NCI-H748 (cell line): ENCODE data around the gene P4HA3.
"Not testable (repeated sequence)": the region's sequence is repeated elsewhere in the genome, so short reads cannot be mapped to it uniquely, and the experiment has no call there.

Source experiments
- DNase-seq: peaks from one replicate; lab custom pipeline; 2025; ENCODE audit not compliant: unreplicated experiment; lab: John Stamatoyannopoulos, UW

The P4HA3 gene

DNA sequence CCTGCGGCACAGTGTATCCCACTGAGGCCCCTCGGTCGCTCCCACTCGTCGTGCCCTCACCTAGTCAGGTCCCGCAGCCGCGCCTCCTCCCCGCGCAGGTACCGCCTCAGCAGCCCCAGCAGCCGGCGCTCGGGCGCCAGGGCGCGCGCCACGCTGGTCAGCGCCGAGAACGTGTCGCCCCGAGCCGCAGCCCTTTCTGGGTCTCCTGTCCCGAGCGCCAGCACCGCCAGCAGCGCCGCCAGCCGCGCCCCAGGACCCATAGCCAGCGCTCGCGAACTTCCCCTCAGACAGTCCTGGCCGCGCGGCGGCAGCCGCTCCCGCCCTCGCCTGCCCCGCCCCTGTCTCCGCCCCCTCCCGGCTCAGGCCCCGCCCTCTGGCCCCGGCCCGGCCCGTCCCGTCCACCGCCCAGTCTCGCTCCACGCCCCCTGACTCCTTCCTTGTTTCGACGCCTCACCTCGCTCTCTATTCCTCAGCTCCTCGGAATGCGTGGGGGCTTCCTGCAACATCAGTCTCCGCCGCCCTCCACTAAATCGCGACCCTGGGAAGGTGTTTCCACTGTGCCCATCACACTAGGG is at the start of gene P4HA3:
P4HA3 (minus strand) TSS at position 289 of the 575 bp plus-strand sequence; CDS start at position 260, 29 bp downstream.
- DNase-seq, result peak; percentile 65

DNA sequence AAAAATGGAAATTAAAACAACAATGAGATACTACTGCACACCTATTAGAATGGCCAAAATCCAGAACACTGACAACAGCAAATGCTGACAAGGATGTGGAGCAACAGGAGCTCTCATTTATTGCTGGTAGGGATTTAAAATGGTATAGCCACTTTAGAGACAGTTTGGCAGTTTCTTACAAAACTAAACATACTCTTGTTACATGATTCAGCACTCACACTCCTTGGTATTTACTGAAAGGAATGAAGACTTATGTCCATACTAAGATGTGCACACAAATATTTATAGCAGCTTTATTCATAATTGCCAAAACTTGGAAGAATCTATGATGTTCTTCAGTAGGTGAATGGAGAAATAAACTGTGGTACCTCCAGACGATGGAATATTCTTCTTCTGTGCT is 46.0 kb upstream of the P4HA3 start:
- DNase-seq, result no peak

DNA sequence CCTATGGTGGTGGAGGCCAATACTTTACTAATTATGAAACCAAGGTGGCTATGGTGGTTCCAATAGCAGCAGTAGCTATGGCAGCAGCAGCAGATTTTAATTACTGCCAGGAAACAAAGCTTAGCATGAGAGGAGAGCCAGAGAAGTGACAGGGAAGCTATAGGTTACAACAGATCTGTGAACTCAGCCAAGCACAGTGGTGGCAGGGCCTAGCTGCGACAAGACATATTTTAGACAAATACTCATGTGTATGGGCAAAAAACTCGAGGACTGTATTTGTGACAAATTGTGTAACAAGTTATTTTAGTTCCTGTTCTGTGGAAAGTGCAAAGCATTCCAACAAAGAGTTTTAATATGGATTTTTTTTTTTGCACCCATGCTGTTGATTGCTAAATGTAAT is 44.2 kb upstream of the P4HA3 start:
- no peak for DNase-seq

DNA sequence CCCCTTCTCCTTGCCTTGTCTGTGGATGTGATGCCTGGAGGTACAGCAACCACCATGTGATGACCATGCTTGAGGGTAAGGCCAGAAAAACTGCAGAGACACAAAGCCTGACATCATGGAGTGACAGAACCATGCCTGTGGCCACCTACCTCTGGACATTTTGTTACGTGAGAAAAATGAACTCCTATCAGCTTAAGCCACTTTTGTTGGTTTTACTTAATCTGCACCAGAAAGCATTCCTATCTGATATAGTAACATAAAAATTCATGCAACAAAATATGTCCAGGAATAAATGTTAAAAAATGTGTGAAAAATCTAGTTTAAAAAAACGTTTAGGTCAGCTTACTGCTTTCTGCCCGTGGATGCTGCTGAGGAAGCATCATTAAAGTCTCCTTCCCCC is 42.6 kb upstream of the P4HA3 start:
- DNase-seq, result no peak

DNA sequence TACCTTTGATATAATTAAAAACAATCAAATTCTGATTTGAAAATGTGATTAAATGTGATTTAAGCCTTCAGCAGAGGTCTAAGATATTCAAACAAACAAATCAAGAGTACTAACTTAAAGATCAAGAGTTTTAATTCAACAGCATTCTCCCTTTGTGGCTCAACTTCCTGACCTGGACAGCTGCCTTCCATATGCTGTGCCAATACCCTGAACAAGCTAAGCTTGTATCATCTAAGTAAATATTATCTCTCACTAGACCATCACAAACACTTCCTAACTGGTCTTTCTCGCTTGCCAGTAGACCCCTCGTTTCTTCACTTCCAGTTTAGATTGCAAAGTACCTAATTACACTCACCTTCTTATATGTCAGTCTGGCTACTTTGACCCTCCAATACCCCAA is 35.9 kb upstream of the P4HA3 start:
- no peak for DNase-seq

DNA sequence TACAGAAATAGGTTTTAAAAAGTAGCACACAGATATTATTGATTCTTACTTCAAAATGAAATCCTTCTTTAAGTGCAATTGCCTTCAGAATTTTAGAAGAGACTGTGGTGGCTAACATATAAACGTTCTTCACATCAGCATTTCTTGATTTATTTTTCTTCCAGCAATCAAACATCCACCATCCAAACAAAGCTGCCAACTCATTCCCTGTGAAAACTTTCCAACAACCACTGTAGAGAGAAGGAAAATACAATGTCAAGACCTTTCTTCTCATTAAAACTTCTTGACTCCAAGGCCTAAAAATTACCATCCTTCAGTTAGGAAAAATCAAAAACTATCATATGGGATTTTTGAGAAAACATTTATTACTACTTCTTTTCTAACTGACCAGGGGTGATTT is 34.0 kb upstream of the P4HA3 start:
- no peak for DNase-seq

DNA sequence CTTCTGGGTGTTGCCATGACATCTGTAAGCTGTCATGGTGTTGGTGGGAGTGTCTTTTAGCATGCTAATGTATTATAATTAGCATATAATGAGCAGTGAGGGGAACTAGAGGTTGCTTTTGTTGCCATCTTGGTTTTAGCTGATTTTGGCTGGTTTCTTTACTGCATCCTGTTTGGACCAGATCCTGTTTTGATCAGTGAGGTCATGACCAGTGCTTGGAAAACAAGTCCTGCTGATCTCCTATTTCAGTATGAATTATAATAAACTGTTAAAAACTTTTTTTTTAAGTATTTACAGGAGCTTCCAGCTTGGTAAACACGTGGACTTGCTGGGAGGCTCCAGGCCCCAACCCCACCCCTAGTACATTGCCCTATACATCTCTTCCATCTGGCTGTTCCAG is 30.5 kb upstream of the P4HA3 start:
- no peak for DNase-seq

DNA sequence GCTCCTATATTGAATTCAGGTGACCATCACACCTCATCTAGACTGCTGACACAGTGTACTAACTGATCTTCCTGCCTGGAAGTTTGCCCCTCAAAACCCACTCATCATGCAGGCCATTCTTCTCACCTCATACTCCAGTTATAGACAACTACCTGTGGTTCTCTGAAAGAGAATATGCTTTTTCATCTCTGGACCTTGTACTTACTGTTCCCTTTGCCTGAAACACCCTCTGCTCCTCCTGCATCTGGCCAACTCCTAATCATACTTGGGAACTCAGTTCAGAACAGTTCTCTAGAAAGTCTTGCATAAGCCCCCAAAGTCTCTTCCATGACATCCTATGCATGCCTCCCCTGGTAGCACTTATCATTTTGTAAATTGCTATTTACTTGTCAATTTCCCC is 28.2 kb upstream of the P4HA3 start:
- no peak for DNase-seq

DNA sequence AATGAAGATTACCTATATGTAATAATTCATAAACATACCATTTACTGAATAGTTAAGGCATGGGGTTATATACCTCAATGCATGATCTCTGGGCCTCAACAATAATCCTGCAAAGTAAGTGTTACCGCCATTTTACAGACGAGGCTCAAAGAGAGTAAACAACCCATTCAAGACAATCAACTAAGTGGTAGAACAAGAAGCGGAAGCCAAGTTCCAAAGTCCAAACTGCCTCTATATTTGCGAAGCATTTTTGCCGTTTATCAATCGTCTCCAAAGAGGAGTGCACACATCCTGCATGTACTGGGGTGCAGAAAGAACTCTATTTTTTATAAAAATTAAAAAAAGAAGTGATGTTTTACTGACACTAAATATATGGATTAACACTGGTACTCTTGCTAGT is 27.5 kb upstream of the P4HA3 start:
- no peak for DNase-seq

DNA sequence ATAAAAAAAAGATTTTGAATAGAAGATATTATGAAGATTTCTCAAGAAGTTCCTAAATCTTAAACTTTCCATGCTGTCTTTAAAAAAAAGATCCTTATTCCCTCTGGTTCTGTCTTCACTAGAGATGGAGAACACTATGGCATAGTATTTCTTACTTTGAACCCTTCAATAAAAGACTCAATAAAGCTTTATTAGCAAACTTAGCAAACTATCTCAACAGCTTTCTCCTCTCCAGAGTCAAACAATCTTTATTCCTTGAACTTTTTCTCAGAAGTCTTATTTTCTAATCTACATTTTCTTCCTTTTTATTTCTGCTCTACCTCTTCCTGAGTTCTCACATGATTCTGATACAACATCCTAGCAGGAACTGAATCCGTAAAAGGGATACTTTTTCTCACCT is 21.8 kb upstream of the P4HA3 start:
- DNase-seq, result no peak

DNA sequence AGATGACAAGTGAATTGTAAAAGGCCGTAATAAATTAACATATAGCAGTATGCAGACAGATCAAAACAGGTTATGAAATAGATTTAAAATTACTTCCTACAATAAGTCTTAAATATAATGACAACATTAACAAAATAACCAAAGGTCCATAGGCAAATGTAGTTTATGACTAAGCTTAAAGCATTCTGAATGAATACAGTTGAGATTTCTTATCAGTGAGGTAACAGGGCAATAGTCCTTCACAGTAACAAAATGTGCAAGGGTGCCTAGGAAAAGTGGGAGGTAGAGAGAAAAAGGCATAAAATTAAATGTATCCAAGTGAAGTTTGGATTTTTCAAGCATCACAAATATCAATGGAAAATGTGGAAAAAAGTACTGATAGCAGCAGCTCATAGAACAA is 20.9 kb upstream of the P4HA3 start:
- no peak for DNase-seq

DNA sequence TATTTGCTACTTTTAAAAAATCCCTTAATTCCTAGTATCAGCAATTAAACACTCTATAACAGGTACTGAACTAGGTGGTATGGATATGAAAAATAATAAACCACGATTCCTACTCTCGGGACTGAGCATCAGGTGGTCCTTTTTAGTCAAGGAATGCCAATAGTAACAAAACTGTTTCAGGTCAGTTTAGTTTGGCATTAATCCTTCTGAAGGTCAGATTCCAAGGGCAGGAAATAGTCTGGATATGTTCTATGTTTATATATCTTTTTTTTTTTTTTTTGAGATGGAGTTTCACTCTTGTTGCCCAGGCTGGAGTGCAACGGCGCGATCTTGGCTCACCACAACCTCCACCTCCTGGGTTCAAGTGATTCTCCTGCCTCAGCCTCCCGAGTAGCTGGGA is 19.6 kb upstream of the P4HA3 start:
- not testable (repeated sequence) for DNase-seq

DNA sequence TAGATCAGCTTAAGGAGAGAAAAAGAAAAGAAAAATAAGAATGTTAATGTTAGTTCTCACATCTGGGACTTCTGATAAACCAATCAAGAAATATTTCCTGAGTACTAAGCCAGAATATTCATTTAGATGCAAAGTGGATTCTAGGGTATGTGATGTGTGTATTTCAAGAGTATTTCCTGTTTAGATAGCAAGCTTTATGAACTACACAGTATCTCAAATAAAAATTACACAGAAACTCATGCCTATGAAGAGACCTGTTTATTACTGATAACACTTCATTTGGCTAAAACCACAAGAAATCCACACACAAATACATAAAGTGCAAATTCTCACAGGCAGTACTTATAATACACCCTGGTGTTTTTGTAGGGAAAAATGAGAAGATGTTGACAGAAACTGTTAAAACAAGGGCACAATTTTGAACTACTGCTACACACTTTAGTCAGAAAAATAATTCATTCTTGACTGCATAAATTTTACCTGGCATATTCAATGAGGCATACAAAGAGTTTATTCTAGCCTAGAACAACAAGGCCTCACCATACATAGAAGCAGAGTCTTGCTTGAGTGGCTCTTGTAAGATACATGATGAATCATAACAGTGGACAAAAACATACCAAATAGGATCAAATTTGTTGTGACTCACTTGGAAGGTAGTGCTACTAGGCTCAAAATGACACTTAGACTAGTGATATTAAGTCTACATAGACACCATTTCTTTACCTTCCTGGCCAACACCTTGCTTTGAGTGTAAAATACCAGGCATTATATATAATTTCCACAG is 18.8 kb upstream of the P4HA3 start:
- DNase-seq, result no peak

DNA sequence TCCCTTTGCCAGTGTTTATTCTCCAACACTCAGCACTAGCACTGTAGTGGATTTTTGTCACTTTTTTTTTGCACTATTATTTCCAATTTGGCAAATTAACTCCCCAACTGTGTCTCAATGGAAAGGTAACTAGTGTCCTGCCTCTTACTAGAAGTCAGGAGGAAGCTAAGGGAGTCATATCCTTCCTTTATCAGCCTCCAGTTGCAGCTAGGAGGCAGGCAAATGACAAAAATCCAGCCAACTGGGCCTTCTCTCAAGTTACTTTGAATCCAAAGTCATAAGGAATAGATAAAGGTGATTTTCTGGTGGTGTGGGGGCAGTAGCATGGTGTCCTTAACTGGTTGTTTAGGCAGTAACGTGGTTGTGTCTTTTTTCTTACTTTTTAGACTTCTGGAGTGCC is 15.6 kb upstream of the P4HA3 start:
- DNase-seq, result no peak

DNA sequence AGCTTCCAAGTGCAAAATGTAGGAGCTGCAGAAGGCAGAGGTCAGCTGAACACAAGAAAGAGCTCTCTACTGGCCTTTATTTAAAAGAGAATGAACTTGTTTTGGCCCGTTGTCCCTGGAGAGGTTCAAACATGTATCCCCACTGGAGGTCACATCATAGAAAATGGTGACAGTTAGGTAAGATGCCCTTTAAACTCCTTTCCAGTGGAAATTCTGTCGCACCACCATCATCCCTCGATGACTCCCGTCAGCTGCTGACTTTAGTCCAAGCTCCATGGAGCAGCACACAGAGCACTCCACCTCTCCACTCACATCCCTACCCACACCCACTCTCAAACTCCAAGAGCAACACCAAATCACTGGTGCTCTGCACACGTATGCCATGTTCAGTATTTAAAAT is 15.2 kb upstream of the P4HA3 start:
- no peak for DNase-seq

DNA sequence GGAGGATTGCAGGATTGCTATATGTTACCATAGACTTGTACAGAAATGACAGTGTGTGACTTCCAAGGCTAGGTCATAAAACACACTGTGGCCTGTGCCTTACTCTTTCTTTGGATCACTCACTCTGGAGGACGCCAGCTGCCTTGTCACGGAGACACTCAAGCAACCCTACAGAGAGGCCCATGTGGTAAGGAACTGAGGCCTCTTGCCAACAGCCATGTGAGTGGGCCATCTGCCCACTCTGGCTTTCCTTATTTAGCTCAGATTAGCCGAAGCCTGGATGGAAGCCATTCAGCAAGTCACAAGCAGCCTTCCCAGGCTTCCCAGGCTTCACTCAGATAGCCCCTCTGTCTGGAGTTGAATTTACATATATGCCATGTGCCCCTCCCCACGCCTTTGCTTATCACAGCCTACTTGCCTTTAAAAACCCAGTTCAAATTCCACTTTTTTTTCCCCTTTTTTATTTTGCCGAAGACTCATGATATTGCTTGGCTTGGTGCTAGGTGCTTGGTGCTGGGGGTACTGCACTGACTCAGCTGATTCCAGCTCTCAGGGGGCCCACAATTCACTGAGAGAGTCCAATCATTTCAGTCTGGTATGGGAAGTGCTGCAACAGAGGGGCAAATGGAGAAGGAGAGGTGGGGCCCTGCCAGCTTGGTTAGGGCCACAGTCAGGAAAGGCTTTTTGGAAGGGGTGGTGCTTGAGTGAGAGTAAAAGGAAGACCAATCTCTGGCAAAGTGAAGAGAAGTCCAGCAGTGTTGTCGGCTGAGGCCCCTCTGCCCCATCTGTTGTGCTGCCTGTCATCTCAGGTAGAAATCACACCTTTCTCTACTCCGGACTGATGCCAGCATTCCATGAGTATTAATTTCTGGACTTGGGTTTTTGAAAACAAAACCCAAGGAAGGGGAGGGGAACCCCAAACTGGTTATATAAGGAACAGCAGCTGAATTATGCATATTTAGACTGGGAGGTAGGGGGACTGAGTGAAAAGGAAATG is 14.5 kb upstream of the P4HA3 start:
- DNase-seq, result no peak

DNA sequence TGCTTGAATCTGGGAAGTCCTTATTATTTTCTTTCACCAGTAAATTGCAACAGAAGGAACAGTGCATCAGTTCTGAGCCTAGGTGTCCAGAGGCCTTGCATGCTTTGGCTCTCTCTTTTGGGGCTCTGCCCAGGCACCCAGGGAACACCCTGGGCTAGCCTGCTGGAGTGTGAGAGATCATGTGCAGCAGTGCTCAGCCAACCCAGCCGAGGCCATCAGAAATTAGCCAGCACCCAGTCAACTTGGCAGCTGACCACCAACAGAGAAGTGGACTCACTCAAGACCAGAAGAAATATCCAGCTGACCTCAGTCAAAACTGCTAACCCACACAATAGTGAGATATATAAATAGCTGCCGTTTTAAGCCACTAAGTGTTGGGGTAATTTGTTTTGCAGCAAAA is 11.2 kb upstream of the P4HA3 start:
- DNase-seq, result no peak

DNA sequence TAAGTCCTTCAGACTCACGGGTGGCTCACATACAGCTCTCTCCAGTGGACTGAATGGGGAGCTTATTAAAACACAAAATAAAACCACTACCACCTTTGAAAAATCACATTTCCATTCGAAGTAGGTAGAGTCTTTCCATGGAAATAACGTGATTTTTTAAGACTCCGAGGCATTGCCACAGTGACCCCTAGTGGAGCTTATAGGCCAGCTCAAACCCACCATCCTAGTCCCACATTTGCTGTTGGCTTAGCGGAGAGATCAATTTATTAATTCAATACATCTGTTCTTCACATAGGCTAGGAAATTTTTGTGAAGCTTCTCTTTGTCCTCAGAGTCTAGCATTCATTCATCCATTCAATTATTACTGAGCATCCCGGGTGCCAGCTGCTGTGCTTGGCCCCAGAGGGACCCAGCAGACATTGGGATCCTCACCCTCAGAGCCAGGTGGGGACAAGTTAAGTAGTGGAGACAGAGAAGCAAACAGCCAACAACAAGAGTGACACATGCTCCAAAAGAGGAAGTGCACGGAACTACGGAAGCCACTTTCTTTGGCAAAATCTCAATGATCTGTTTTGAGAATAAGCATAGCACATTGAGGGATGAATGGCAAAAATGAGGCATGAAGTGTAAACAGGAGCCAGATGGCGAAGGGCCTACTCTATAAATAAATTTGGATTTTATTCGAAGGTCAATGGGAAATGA is 10.2 kb upstream of the P4HA3 start:
- peak; percentile 49 for DNase-seq

DNA sequence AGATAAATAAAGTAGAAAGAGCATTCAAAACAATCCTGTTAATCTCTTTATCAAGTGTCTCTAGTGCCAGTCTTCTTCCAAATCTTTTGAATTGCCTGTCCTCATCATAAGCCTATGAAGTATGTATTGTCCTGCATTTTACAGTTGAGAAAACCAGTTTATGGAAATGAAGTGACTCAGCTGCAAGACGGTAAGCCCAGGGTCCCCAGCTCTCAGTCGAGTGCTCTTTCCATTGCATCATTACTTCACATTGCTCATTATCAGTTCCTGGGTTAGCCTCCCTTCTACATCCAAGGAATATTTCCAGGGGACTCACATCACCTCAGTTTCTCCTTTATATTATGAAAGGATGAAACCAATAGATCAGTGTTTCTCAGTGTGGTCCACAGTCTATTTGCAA is 9.1 kb upstream of the P4HA3 start:
- DNase-seq, result no peak

DNA sequence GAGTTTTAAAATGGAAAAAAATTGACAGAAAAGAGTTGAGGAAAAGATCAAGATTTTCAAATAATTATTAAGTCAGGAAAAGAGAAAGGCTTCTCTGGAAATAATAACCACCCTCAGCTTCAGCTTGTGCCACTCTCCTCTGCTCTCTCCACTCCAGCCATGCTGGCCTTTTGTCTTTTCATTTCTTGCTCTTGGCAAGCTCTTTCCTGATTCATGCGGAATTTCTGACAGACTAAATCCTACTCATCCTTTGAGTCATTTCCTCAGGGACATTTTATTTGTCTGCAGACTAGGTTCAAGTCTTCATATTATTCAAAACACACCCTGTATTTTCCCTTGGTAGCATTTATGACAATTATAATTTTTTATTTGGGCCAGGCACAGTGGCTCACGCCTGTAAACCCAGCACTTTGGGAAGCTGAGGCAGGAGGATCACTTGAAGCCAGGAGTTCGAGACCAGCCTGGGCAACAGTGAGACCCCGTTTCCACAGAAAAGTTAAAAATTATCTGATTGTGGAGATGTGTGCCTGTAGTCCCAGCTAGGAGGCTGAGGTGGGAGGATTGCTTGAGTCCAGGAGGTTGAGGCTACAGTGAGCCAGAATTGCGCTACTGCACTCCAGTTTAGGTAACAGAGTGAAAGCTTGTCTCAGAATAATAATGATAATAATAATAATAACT is 7.8 kb upstream of the P4HA3 start:
- no peak for DNase-seq
